Measurements from ENCODE around the gene FARSB.

The FARSB gene

DNA sequence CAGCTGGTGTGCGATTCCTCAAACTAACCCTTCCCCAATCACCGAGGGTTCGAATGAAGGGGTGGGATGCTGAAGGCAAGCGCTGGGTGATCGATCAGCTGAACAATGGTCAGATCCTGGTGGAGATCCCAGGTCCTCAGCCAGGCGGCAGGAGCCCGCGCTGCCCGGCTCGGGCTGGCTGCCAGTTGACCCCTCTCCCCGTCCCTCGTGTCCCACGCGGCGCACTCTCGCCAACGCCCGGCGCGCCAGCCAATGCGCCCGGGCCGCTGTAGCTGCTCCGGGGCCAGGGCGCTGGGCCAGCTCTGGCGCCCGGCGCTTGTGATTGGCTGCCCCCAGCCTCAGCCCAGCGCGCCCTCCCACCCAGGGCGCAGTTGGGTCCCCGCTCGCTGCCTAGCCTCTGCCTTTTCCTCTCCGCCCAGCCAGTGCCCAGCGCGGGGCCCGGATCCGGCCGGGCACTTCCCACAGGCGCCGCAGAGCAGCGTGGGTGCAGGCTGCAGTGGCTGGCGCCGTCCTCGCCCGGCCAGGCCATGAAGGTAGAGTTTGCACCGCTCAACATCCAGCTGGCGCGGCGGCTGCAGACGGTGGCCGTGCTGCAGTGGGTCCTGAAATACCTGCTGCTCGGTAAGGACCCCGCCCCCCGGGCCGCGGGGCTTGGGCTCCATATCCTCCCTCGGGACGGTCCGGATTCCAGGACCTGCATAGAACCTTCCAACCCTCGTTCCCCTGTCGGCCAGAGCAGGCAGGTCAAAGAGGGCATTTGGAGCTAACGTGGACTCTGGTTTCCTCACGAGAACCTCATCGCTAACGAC, 15.6 kb upstream of the FARSB start, which contains the start of gene MOGAT1:
Gene MOGAT1, plus strand, starts transcription at position 400 of the 809 bp plus-strand sequence. Its CDS starts 128 bp downstream, at position 528.
- Histone ChIP-seq H3K4me3 (ENCODE audit: low read length) (no peak within 1 kb of the TSS), H4K20me1 (ENCODE audit: control insufficient read depth, insufficient read depth, low read depth, low read length) (no peaks in the 10 kb centered on the region), H3K4me2 (ENCODE audit: low read length) (no peak within 1 kb of the TSS), H3F3A (ENCODE audit: control insufficient read depth, insufficient read depth) (no peaks in the 10 kb centered on the region), H3K36me3 (ENCODE audit: control insufficient read depth, low read length) (no peaks in the 10 kb centered on the region), H3K9me3 (ENCODE audit: control insufficient read depth, insufficient read depth, low read length) (no peaks in the 10 kb centered on the region), H3K79me2 (ENCODE audit: control insufficient read depth, low read length) (no peaks in the 10 kb centered on the region), H3K4me1 (ENCODE audit: control insufficient read depth, low read length) (no peaks in the 10 kb centered on the region), H3K9me2 (replicated peaks; ENCODE audit: control insufficient read depth, low read length) (no peaks in the 10 kb centered on the region), H3K27ac (ENCODE audit: low read depth, low read length) (no peak within 1 kb of the TSS), H3K27me3 (ENCODE audit: control insufficient read depth, low read length) (peaks cover 28% of the 10 kb centered on the region)
- no peak for TF ChIP-seq EZH2phosphoT487 (IDR thresholded peaks at IDR 0.05; ENCODE audit: borderline replicate concordance, low read length)

DNA sequence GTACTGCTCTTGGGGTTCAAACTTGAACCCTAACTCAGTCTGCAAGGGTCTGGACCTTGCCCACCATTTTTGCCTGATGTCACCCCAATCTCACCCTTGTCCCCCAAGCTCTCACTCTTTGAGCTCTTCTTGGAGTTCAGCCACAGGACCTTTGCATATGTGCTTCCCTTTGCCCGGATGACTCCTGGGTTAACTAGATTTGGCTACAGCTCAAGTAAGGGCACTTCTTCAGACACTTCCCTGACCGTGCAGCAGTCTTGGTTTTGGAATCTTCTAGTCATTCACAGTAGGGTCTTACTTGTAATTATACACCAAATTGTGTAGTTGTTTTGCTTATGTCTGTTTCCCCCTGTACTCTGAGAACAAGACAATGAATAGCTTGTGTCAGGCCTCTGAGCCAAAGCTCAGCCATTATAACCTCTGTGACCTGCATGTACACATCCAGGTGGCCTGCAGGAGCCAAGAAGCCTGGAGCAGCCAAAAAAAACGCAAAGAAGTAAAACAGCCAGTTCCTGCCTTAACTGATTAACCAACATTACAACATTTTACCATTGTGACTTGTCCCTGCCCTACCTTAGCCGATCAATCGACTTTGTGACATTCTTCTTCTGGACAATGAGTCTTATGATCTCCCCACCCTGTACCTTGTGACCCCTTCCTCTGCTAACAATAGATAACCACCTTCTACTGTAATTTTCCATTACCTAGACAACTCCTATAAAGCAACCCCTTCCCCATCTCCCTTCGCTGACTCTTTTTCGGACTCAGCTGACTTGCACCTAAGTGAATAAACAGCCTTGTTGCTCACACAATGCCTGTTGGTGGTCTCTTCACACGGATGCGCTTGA, 14.5 kb upstream of the FARSB start:
- Histone ChIP-seq H3K4me2 (ENCODE audit: low read length) (no peak overlapping the region), H3K4me1 (ENCODE audit: control insufficient read depth, low read length) (no peaks in the 10 kb centered on the region), H3K9me3 (ENCODE audit: control insufficient read depth, insufficient read depth, low read length) (no peaks in the 10 kb centered on the region), H3K9me2 (replicated peaks; ENCODE audit: control insufficient read depth, low read length) (no peaks in the 10 kb centered on the region), H3K4me3 (ENCODE audit: low read length) (no peak overlapping the region), H3K27me3 (ENCODE audit: control insufficient read depth, low read length) (peaks cover 26% of the 10 kb centered on the region), H3K79me2 (ENCODE audit: control insufficient read depth, low read length) (no peaks in the 10 kb centered on the region), H3K27ac (ENCODE audit: low read depth, low read length) (no peak overlapping the region), H3F3A (ENCODE audit: control insufficient read depth, insufficient read depth) (no peaks in the 10 kb centered on the region), H4K20me1 (ENCODE audit: control insufficient read depth, insufficient read depth, low read depth, low read length) (no peaks in the 10 kb centered on the region), H3K36me3 (ENCODE audit: control insufficient read depth, low read length) (no peaks in the 10 kb centered on the region)
- TF ChIP-seq, protein P1, sequence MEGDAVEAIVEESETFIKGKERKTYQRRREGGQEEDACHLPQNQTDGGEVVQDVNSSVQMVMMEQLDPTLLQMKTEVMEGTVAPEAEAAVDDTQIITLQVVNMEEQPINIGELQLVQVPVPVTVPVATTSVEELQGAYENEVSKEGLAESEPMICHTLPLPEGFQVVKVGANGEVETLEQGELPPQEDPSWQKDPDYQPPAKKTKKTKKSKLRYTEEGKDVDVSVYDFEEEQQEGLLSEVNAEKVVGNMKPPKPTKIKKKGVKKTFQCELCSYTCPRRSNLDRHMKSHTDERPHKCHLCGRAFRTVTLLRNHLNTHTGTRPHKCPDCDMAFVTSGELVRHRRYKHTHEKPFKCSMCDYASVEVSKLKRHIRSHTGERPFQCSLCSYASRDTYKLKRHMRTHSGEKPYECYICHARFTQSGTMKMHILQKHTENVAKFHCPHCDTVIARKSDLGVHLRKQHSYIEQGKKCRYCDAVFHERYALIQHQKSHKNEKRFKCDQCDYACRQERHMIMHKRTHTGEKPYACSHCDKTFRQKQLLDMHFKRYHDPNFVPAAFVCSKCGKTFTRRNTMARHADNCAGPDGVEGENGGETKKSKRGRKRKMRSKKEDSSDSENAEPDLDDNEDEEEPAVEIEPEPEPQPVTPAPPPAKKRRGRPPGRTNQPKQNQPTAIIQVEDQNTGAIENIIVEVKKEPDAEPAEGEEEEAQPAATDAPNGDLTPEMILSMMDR (IDR thresholded peaks at IDR 0.05; ENCODE audit: low read depth, low read length, poor library complexity, severe bottlenecking) = no peak
- no peak for TF ChIP-seq EZH2phosphoT487 (IDR thresholded peaks at IDR 0.05; ENCODE audit: borderline replicate concordance, low read length)

DNA sequence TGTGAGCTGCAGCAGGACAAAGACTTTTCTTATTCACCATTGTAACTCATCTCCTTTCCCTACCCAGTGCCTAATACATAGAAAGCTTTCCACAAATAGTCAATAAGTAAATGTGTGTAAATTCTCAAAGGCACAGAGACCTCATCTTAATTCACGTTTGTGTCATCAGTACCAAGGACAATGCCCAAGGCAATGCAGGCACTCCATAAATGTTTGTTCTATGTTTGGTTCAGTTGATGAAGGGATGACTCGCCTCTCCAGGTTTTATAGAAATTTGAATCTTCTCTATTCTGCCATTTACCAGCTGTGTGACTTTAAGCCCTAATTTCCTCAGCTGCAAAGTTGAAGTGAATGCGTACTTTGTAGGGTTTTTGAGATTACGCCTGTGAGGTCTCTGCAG, 13.5 kb upstream of the FARSB start:
- H3K9me2 ChIP-seq (replicated peaks; ENCODE audit: control insufficient read depth, low read length) = no peaks in the 10 kb centered on the region
- H3K4me2 ChIP-seq (ENCODE audit: low read length) = no peak overlapping the region
- H3K27ac ChIP-seq (ENCODE audit: low read depth, low read length) = no peak overlapping the region

More for the DNA sequence above, 13.5 kb upstream of the FARSB start:
- Histone ChIP-seq H3K4me3 (ENCODE audit: low read length) (no peak overlapping the region), H3K9me3 (ENCODE audit: control insufficient read depth, insufficient read depth, low read length) (no peaks in the 10 kb centered on the region), H3F3A (ENCODE audit: control insufficient read depth, insufficient read depth) (no peaks in the 10 kb centered on the region), H4K20me1 (ENCODE audit: control insufficient read depth, insufficient read depth, low read depth, low read length) (no peaks in the 10 kb centered on the region), H3K36me3 (ENCODE audit: control insufficient read depth, low read length) (no peaks in the 10 kb centered on the region), H3K79me2 (ENCODE audit: control insufficient read depth, low read length) (no peaks in the 10 kb centered on the region), H3K27me3 (ENCODE audit: control insufficient read depth, low read length) (peaks cover 26% of the 10 kb centered on the region), H3K4me1 (ENCODE audit: control insufficient read depth, low read length) (no peaks in the 10 kb centered on the region)
- TF ChIP-seq EZH2phosphoT487 (IDR thresholded peaks at IDR 0.05; ENCODE audit: borderline replicate concordance, low read length) = no peak
- TF ChIP-seq, protein P1 (IDR thresholded peaks at IDR 0.05; ENCODE audit: low read depth, low read length, poor library complexity, severe bottlenecking) = no peak

All from DOHH2 (cell line).